ENCODE results near the gene ARHGAP29.

Gene ARHGAP29

DNA sequence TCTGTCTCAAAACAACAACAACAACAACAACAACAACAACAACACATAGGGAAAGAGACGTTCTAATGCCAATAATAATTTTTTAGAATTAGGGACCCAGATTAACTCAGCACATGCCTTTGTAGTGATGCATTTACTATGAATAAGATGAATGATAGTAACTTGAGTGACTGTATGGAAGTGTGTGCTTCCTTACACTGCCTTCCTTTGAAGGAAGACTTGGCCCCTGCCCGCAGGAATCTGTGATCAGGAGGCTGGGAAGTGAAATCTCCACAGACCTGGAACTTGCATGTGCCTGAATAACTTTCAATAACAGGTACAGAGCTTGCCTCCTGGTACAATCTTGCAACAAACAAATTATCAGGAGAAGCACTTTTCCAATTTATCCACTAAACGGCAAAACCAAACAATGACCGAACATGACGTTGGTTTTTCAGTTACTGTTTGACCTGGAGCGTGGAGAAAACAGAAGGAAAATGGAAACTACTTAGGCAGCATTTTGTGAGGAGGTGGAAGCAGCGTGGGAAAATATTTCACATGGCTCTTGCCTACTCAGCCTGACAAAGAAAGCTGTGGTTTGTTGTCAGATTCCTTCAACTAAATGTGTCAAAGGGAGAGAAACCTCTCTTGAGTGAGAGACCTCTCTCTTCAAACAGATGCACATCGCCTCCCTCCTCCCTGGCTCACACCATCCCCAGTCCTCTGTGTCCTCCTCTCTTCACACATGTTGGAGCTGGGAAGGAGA is 106.4 kb downstream of the ARHGAP29 start:
- DNase-seq: no peak
- Histone ChIP-seq H3K27ac (ENCODE audit: low read length) (no peak overlapping the region), H3K4me3 (ENCODE audit: low read depth in 1 of 2, low read length in 2 of 2) (no peak overlapping the region), H3K9ac (ENCODE audit: low read depth, low read length) (no peak overlapping the region), H3K79me2 (ENCODE audit: insufficient read depth, low read length) (no peaks in the 10 kb centered on the region), H2AFZ (ENCODE audit: low read depth, low read length) (no peak overlapping the region), H3K4me1 (ENCODE audit: insufficient read depth, low read length) (no peaks in the 10 kb centered on the region), H3K9me3 (ENCODE audit: insufficient read depth, low read length, severe bottlenecking) (peaks cover 5% of the 10 kb centered on the region), H3K36me3 (ENCODE audit: insufficient read depth, low read length) (no peaks in the 10 kb centered on the region), H4K20me1 (ENCODE audit: insufficient read depth, low read length) (no peaks in the 10 kb centered on the region), H3K27me3 (ENCODE audit: insufficient read depth, low read length, poor library complexity) (no peaks in the 10 kb centered on the region), H3K4me2 (ENCODE audit: insufficient read depth, low read length) (no peak overlapping the region)
- no peak for ATAC-seq (ENCODE audit: insufficient read depth, low read depth)
- TF ChIP-seq EZH2 (IDR thresholded peaks at IDR 0.05; ENCODE audit: borderline replicate concordance, low read depth, low read length, severe bottlenecking): no peak
- TF ChIP-seq, protein P1, sequence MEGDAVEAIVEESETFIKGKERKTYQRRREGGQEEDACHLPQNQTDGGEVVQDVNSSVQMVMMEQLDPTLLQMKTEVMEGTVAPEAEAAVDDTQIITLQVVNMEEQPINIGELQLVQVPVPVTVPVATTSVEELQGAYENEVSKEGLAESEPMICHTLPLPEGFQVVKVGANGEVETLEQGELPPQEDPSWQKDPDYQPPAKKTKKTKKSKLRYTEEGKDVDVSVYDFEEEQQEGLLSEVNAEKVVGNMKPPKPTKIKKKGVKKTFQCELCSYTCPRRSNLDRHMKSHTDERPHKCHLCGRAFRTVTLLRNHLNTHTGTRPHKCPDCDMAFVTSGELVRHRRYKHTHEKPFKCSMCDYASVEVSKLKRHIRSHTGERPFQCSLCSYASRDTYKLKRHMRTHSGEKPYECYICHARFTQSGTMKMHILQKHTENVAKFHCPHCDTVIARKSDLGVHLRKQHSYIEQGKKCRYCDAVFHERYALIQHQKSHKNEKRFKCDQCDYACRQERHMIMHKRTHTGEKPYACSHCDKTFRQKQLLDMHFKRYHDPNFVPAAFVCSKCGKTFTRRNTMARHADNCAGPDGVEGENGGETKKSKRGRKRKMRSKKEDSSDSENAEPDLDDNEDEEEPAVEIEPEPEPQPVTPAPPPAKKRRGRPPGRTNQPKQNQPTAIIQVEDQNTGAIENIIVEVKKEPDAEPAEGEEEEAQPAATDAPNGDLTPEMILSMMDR (IDR thresholded peaks at IDR 0.05; ENCODE audit: borderline replicate concordance, extremely low read depth, low read length, poor library complexity, severe bottlenecking): no peak

DNA sequence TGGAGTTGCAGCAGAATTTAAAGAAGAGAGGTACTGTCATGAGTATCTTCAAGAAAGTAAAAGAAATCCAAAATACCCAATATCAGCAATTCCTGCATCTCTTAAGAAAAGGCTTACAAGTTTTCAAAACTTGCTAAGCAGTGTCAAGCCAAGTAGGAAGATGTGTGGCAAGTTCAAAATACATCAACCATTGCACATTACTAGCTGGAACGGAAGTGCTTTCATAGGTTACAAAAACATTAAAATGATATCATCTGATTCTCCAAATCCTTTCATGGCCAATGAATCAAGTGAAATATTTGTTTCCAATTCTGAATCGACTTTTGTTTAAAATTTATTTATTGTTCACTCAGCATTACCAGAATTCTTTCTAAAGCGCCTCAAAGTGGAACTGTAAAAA is 110.7 kb downstream of the ARHGAP29 start:
- Histone ChIP-seq H3K9me3 (ENCODE audit: insufficient read depth, low read length, severe bottlenecking) (no peaks in the 10 kb centered on the region), H3K4me2 (ENCODE audit: insufficient read depth, low read length) (no peak overlapping the region), H3K79me2 (ENCODE audit: insufficient read depth, low read length) (no peaks in the 10 kb centered on the region), H2AFZ (ENCODE audit: low read depth, low read length) (no peak overlapping the region), H3K36me3 (ENCODE audit: insufficient read depth, low read length) (no peaks in the 10 kb centered on the region), H3K4me3 (ENCODE audit: low read depth in 1 of 2, low read length in 2 of 2) (no peak overlapping the region), H4K20me1 (ENCODE audit: insufficient read depth, low read length) (no peaks in the 10 kb centered on the region), H3K4me1 (ENCODE audit: insufficient read depth, low read length) (no peaks in the 10 kb centered on the region), H3K9ac (ENCODE audit: low read depth, low read length) (no peak overlapping the region), H3K27ac (ENCODE audit: low read length) (no peak overlapping the region), H3K27me3 (ENCODE audit: insufficient read depth, low read length, poor library complexity) (no peaks in the 10 kb centered on the region)
- ATAC-seq (ENCODE audit: insufficient read depth, low read depth): no peak
- DNase-seq: no peak
- TF ChIP-seq, protein P1 (IDR thresholded peaks at IDR 0.05; ENCODE audit: borderline replicate concordance, extremely low read depth, low read length, poor library complexity, severe bottlenecking): no peak
- TF ChIP-seq EZH2 (IDR thresholded peaks at IDR 0.05; ENCODE audit: borderline replicate concordance, low read depth, low read length, severe bottlenecking): no peak

DNA sequence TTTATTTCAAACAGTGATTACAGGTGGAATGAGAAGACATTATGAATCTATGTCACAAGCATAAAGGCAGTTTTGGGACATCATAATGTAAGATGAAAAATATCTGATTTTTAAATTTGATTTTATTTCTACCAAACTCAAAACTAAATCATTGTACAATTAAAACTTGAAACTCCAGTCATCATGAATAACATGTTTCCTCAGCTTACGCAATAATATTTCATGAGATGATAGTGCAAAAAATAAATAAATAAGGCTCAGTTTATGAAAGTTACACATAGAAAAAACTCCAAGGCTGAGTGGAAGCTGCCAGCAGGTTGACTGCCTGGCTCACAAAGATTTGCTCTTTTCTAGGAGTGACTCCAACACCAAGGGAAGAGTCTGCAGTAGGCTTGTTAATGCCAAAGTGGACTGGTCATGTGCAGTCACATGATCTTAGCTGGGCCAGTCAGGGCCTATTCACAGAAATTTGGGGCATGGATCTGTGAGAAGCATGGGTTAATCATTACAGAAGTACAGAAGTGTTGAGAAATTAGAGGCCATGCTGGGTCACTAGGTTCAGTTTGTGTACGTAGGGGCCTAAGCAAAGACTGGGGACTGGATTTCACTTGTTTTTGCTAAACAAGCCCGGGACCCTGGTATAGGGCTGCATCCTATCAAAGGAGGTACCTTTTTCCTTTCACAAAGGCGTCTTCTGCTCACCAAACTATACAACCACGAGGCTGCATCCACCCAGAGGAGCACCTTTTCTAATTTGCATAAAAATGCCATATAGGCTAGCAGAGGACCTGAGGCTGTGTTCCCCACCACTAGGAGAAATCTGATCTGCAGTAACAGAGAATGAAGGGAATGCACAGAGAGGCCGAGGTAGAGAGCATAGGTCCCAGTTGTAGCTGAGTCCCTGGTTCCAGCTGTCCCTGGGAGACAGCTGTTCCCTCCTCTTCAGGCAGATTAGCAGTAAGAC is 111.6 kb downstream of the ARHGAP29 start:
- no peaks in the 10 kb centered on the region for H3K9me3 ChIP-seq (ENCODE audit: insufficient read depth, low read length, severe bottlenecking)
- no peaks in the 10 kb centered on the region for H3K4me1 ChIP-seq (ENCODE audit: insufficient read depth, low read length)
- H2AFZ ChIP-seq (ENCODE audit: low read depth, low read length): no peak overlapping the region
- no peak for ATAC-seq (ENCODE audit: insufficient read depth, low read depth)
- no peaks in the 10 kb centered on the region for H3K27me3 ChIP-seq (ENCODE audit: insufficient read depth, low read length, poor library complexity)
- TF ChIP-seq, protein P1 (IDR thresholded peaks at IDR 0.05; ENCODE audit: borderline replicate concordance, extremely low read depth, low read length, poor library complexity, severe bottlenecking): no peak
- no peak for TF ChIP-seq EZH2 (IDR thresholded peaks at IDR 0.05; ENCODE audit: borderline replicate concordance, low read depth, low read length, severe bottlenecking)
- H3K79me2 ChIP-seq (ENCODE audit: insufficient read depth, low read length): no peaks in the 10 kb centered on the region
- DNase-seq: no peak
- H3K4me3 ChIP-seq (ENCODE audit: low read depth in 1 of 2, low read length in 2 of 2): no peak overlapping the region
- H3K9ac ChIP-seq (ENCODE audit: low read depth, low read length): no peak overlapping the region
- no peaks in the 10 kb centered on the region for H3K36me3 ChIP-seq (ENCODE audit: insufficient read depth, low read length)
- H4K20me1 ChIP-seq (ENCODE audit: insufficient read depth, low read length): no peaks in the 10 kb centered on the region
- no peak overlapping the region for H3K27ac ChIP-seq (ENCODE audit: low read length)
- H3K4me2 ChIP-seq (ENCODE audit: insufficient read depth, low read length): no peak overlapping the region

Measured in DND-41 (cell line).